Activated CD4-positive, alpha-beta memory T cell treated with anti-CD3 and anti-CD28 coated beads, Interleukin-2, amount 10 ng/mL, durations not matched to agents 7 days and 5 days (primary cell): ENCODE measurements around the gene EIF3L. TPM values are rescaled to one million over a fixed set of nuclear protein-coding genes. Genes with fewer than 3 reads are reported as not detected.

Experiments used
- CTCF ChIA-PET: fragments of 350-600 bp; sonication (Branson Sonifier 250); formaldehyde crosslinking; loops from one replicate; lab custom pipeline; 2021; ENCODE audit warnings: antibody characterized with exemption, inconsistent platforms; lab: Charles Lee
- POLR2A ChIA-PET: fragments of 350-600 bp; sonication (Branson Sonifier 250); formaldehyde crosslinking; loops from one replicate; lab custom pipeline; 2021; ENCODE audit warnings: antibody characterized with exemption; lab: Charles Lee
- DNase-seq: peaks from one replicate; pipeline ENCODE4 v3.0.0-alpha.2; 2020
- H3K27ac Mint-ChIP-seq: one replicate; pipeline ENCODE4 v1.8.0; 2021; ENCODE audit warnings: mild to moderate bottlenecking, mixed read lengths
- H3K27me3 Mint-ChIP-seq: one replicate; pipeline ENCODE4 v1.8.0; 2021; ENCODE audit warnings: mixed read lengths
- H3K36me3 Mint-ChIP-seq: one replicate; pipeline ENCODE4 v1.8.0; 2021; ENCODE audit warnings: low read depth, mixed read lengths
- H3K4me1 Mint-ChIP-seq: one replicate; pipeline ENCODE4 v1.8.0; 2021; ENCODE audit warnings: mixed read lengths
- H3K4me3 Mint-ChIP-seq: one replicate; pipeline ENCODE4 v1.8.0; 2021; ENCODE audit warnings: mild to moderate bottlenecking, mixed read lengths
- H3K9me3 Mint-ChIP-seq: one replicate; pipeline ENCODE4 v1.8.0; 2021; ENCODE audit warnings: mixed read lengths
- total RNA-seq, 2 experiments: library from RNA; stranded (reverse); gene quantifications; one replicate each; pipeline ENCODE4 v1.2.3, GENCODE V29; 2021

The EIF3L gene
- total RNA-seq, 2 experiments from 2014 or later, result 331 to 348 TPM

- POLR2A ChIA-PET, result no interaction called here
- H3K27ac Mint-ChIP-seq, result no peak overlapping the region
- no peak for DNase-seq
Measured at GRCh38 chr22:37898441-37899181, 49.4 kb downstream of the EIF3L start.

GRCh38 chr22:37904572-37905533, 55.6 kb downstream of the EIF3L start:
- H3K36me3 Mint-ChIP-seq, result no peaks in the 10 kb centered on the region
- DNase-seq, result no peak
- POLR2A ChIA-PET, result interaction anchor here (0.6 to 3.2 kb wide), 4 partner anchors 8 to 880 kb away, joined by 3 to 45 read pairs (median 4); no protein-coding TSS in a partner anchor

More at GRCh38 chr22:37898441-37899181, 49.4 kb downstream of the EIF3L start:
- Mint-ChIP-seq H3K36me3 (no peaks in the 10 kb centered on the region), H3K9me3 (no peaks in the 10 kb centered on the region), H3K27me3 (no peaks in the 10 kb centered on the region), H3K4me1 (peaks cover 38% of the 10 kb centered on the region), H3K4me3 (no peak overlapping the region)
- CTCF ChIA-PET, result interaction anchor here (1.4 kb wide), 1 partner anchor 36 kb away, joined by 5 read pairs; no protein-coding TSS in a partner anchor

GRCh38 chr22:37905534-37906363, 56.5 kb downstream of the EIF3L start, which contains the start of gene MICALL1:
MICALL1 (plus strand) TSS chr22:37906297; CDS start chr22:37906423, 126 bp downstream.
- peak; percentile 73 for DNase-seq

More at GRCh38 chr22:37904572-37905533, 55.6 kb downstream of the EIF3L start:
- Mint-ChIP-seq H3K27ac (peak overlapping the region; percentile 55), H3K4me1 (peaks cover 28% of the 10 kb centered on the region), H3K9me3 (no peaks in the 10 kb centered on the region), H3K4me3 (peak overlapping the region; percentile 71), H3K27me3 (no peaks in the 10 kb centered on the region)
- CTCF ChIA-PET, result interaction anchor here (0.7 to 1.9 kb wide), 9 partner anchors 8 to 86 kb away, joined by 3 to 15 read pairs (median 5); partner anchors contain the start of genes C22orf23 and POLR2F

GRCh38 chr22:37906364-37907008, 57.3 kb downstream of the EIF3L start:
- POLR2A ChIA-PET, result interaction anchor here (0.8 to 3.2 kb wide), 7 partner anchors 10 to 62 kb away, joined by 3 to 45 read pairs (median 4); partner anchors contain the start of genes ANKRD54, C22orf23 and POLR2F
- H3K27me3 Mint-ChIP-seq, result no peaks in the 10 kb centered on the region
- peak overlapping the region; percentile 73 for H3K27ac Mint-ChIP-seq
- peak overlapping the region; percentile 74 for H3K4me3 Mint-ChIP-seq
- DNase-seq, result peak; percentile 55
- no peaks in the 10 kb centered on the region for H3K9me3 Mint-ChIP-seq
- no peaks in the 10 kb centered on the region for H3K36me3 Mint-ChIP-seq
- CTCF ChIA-PET, result interaction anchor here (1.1 to 1.9 kb wide), 5 partner anchors 10 to 82 kb away, joined by 4 to 15 read pairs (median 7); partner anchors contain the start of genes C22orf23 and POLR2F
- peaks cover 24% of the 10 kb centered on the region for H3K4me1 Mint-ChIP-seq

More at GRCh38 chr22:37905534-37906363, 56.5 kb downstream of the EIF3L start, which contains the start of gene MICALL1:
- POLR2A ChIA-PET, result interaction anchor here (0.6 to 3.2 kb wide), 8 partner anchors 9 to 332 kb away, joined by 3 to 45 read pairs (median 4); partner anchors contain the start of genes ANKRD54, C22orf23 and POLR2F
- Mint-ChIP-seq H3K27me3 (no peaks in the 10 kb centered on the region), H3K4me1 (peaks cover 28% of the 10 kb centered on the region), H3K27ac (peak within 1 kb of the TSS; percentile 73), H3K36me3 (no peaks in the 10 kb centered on the region), H3K9me3 (no peaks in the 10 kb centered on the region), H3K4me3 (peak within 1 kb of the TSS; percentile 74)
- CTCF ChIA-PET, result interaction anchor here (0.7 to 1.9 kb wide), 8 partner anchors 9 to 87 kb away, joined by 3 to 15 read pairs (median 4); partner anchors contain the start of genes C22orf23 and POLR2F

DNA sequence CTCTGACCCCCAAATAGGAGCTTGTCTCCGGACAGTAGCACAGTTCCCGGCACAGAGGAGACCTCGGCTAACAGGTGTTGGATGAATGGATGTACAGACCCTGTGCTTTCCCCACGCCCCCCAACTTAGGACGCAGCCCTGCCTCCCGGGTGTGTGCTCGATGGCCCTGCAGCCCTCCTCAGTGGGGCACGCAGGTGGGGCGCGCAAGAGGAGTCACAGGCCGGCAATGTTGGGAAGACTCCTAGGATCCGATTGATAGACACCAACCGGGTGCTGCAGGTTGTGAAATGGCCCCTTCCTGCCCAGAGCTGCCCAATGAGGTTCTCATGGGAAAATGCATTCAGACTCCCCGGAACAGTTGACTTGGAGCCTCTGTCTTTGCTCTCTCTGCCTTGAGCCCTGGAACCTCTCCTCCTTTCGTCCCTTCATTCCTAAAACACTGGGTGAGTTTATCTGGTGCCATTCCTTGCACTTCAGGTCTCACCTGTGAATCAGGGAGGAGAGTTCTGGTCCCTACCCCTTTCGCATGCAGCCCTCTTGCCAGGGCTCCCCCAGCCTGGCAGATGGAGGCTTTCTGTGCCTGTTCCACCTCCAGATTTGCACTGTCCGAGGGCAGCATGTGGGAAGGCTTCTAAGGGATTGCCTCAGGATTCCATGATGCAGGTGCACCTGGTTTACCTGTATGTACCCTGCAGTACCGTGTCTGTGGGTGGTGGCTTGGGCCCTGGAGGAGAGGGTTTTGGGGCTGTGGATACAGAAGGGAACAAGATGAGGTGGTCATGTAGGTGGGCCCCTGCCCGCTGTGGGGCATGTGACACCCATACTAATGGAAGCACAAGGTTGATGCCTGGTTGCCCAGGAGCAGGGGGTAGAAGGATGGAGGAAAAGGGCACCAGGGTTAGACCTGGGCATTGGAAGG, 58.1 kb downstream of the EIF3L start:
- ChIA-PET POLR2A (interaction anchor here (1.1 to 3.2 kb wide), 2 partner anchors 11 to 65 kb away, joined by 3 to 45 read pairs; no protein-coding TSS in a partner anchor), CTCF (interaction anchor here (0.8 kb wide), 1 partner anchor 27 kb away, joined by 4 read pairs; no protein-coding TSS in a partner anchor)
- Mint-ChIP-seq H3K27ac (peak overlapping the region; percentile 73), H3K4me3 (peak overlapping the region; percentile 74), H3K4me1 (peaks cover 27% of the 10 kb centered on the region), H3K36me3 (no peaks in the 10 kb centered on the region), H3K9me3 (no peaks in the 10 kb centered on the region), H3K27me3 (no peaks in the 10 kb centered on the region)
- no peak for DNase-seq

GRCh38 chr22:37909766-37910165, 60.5 kb downstream of the EIF3L start:
- Mint-ChIP-seq H3K36me3 (no peaks in the 10 kb centered on the region), H3K27me3 (no peaks in the 10 kb centered on the region), H3K4me1 (peaks cover 27% of the 10 kb centered on the region), H3K4me3 (no peak overlapping the region), H3K27ac (no peak overlapping the region), H3K9me3 (no peaks in the 10 kb centered on the region)
- CTCF ChIA-PET, result no interaction called here
- POLR2A ChIA-PET, result interaction anchor here (1.0 kb wide), 1 partner anchor 95 kb away, joined by 3 read pairs; no protein-coding TSS in a partner anchor
- DNase-seq, result no peak

GRCh38 chr22:37910890-37911672, 61.9 kb downstream of the EIF3L start:
- CTCF ChIA-PET, result no interaction called here
- no peak for DNase-seq
- POLR2A ChIA-PET, result interaction anchor here (1.0 kb wide), 1 partner anchor 96 kb away, joined by 3 read pairs; no protein-coding TSS in a partner anchor
- no peaks in the 10 kb centered on the region for H3K27me3 Mint-ChIP-seq
- H3K9me3 Mint-ChIP-seq, result no peaks in the 10 kb centered on the region
- peak overlapping the region; percentile 44 for H3K27ac Mint-ChIP-seq
- no peak overlapping the region for H3K4me3 Mint-ChIP-seq
- peaks cover 20% of the 10 kb centered on the region for H3K4me1 Mint-ChIP-seq
- H3K36me3 Mint-ChIP-seq, result no peaks in the 10 kb centered on the region

GRCh38 chr22:37911697-37912096, 62.5 kb downstream of the EIF3L start:
- POLR2A ChIA-PET, result no interaction called here
- CTCF ChIA-PET, result no interaction called here
- H3K27ac Mint-ChIP-seq, result no peak overlapping the region

GRCh38 chr22:37912171-37912570, 63.0 kb downstream of the EIF3L start:
- ChIA-PET POLR2A (no interaction called here), CTCF (no interaction called here)
- no peak for DNase-seq
- Mint-ChIP-seq H3K4me3 (no peak overlapping the region), H3K27ac (no peak overlapping the region), H3K27me3 (no peaks in the 10 kb centered on the region), H3K9me3 (no peaks in the 10 kb centered on the region), H3K36me3 (no peaks in the 10 kb centered on the region), H3K4me1 (peaks cover 14% of the 10 kb centered on the region)

More at GRCh38 chr22:37911697-37912096, 62.5 kb downstream of the EIF3L start:
- Mint-ChIP-seq H3K36me3 (no peaks in the 10 kb centered on the region), H3K4me3 (no peak overlapping the region), H3K4me1 (peaks cover 19% of the 10 kb centered on the region), H3K27me3 (no peaks in the 10 kb centered on the region), H3K9me3 (no peaks in the 10 kb centered on the region)
- DNase-seq, result no peak

GRCh38 chr22:37913233-37913721, 64.1 kb downstream of the EIF3L start:
- no peaks in the 10 kb centered on the region for H3K9me3 Mint-ChIP-seq
- H3K27ac Mint-ChIP-seq, result no peak overlapping the region
- ChIA-PET POLR2A (interaction anchor here (1.0 to 1.5 kb wide), 2 partner anchors 12 to 17 kb away, joined by 3 read pairs; no protein-coding TSS in a partner anchor), CTCF (no interaction called here)
- H3K4me3 Mint-ChIP-seq, result no peak overlapping the region
- peaks cover 5% of the 10 kb centered on the region for H3K4me1 Mint-ChIP-seq
- H3K36me3 Mint-ChIP-seq, result no peaks in the 10 kb centered on the region
- H3K27me3 Mint-ChIP-seq, result no peaks in the 10 kb centered on the region
- DNase-seq, result no peak
